HG02852 (cell line): ENCODE data around the gene SLC9A5.
A peak's percentile ranks its signal among the peaks of the same experiment; 100 is the strongest.

Source experiments
- ATAC-seq: cut with Tn5 transposase; IDR thresholded peaks from one replicate; pipeline ENCODE4 v1.9.1; 2021; ENCODE audit warnings: mild to moderate bottlenecking, moderate library complexity; ENCODE audit not compliant: unreplicated experiment

SLC9A5 gene

GRCh38 chr16:67213197-67214019, 35.4 kb upstream of the SLC9A5 start:
- no peak for ATAC-seq

- no peak for ATAC-seq
Observed at GRCh38 chr16:67215706-67216105, 33.1 kb upstream of the SLC9A5 start.

DNA sequence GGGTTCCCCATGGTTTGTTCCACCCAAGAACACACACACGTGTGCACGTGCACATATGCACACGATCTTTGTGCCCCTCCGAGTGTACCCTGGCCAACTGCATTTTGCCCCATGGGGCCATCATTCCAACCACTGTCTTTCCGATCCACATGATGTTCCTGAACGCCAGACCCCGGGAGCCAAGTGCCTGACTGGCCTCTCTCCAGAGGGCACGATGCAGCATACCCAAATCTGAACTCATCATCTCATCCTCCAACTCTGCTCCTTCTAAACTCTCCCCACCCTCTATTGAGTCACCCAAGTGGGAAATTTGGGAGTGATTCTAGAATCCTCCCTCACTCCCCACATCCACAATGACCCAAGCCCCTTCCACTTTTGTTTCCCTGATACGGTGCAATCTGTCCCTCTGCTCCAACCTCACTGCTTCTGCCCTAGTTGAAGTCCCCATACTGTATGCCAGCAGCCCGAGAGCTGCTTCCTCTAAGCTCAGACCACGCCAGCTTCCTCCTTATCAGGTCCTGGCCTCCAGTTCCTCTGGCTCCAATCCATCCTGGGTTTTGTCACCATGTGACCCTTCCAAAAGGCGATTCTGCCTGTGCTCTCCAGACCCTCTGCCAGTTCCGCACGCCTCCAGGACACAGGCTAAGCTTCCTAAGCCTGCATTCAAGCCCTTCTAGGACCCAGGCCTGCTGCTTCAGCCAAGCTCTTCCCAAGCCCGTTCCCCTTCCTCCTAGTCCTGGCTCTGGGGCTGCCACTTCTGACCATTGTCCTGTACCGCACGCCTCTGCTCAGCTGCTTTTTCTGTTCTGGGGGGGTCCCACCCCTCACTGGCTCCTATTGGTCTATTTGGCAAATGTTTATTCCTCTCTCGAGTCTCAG, 31.9 kb upstream of the SLC9A5 start:
- no peak for ATAC-seq

DNA sequence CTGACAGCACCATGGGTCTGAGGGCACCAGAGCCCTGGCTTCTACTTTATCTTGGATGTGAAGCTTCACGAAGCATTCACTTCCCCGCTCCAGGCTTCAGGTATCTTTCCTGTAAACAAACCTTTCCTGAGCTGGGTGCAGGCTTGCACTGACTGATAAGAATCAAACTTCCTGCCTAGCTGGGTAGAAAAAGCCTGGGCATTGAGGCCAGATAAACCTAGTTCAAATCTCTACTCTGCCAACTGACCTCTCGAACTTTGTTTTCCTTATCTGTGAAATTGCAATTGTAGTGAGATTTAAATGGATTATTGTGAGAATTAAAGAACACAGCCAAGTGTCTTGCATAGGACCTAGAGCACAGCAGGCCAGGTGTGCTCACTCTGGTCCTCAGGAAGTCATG, 24.8 kb upstream of the SLC9A5 start:
- ATAC-seq = no peak

GRCh38 chr16:67226295-67226803, 22.4 kb upstream of the SLC9A5 start:
- no peak for ATAC-seq

GRCh38 chr16:67226804-67227566, 21.8 kb upstream of the SLC9A5 start, which contains the start of gene TMEM208:
Gene TMEM208 (plus strand): TSS chr16:67227130. CDS start chr16:67227219, 89 bp downstream.
- peak; percentile 93 for ATAC-seq

GRCh38 chr16:67227567-67227921, 21.2 kb upstream of the SLC9A5 start:
- ATAC-seq = no peak

GRCh38 chr16:67228034-67228785, 20.6 kb upstream of the SLC9A5 start:
- no peak for ATAC-seq

DNA sequence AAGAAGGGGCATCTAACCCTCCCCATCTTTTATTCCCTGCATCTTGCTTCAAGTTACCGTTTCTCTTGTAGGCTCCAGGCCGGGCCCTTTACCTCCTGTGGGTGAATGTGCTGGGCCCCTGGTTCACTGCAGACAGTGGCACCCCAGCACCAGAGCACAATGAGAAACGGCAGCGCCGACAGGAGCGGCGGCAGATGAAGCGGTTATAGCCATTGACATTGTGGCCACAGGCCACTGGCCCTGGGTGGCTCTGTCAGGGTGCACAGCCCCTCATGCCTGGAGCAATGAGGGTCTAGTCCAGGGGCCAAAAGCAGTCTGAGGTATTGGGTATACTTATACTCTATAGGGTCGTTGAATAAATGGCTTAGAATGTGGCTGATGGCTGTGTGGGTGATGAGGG, 19.9 kb upstream of the SLC9A5 start:
- no peak for ATAC-seq

GRCh38 chr16:67229906-67230808, 18.6 kb upstream of the SLC9A5 start:
- no peak for ATAC-seq

GRCh38 chr16:67230809-67231660, 17.7 kb upstream of the SLC9A5 start:
- ATAC-seq = no peak

DNA sequence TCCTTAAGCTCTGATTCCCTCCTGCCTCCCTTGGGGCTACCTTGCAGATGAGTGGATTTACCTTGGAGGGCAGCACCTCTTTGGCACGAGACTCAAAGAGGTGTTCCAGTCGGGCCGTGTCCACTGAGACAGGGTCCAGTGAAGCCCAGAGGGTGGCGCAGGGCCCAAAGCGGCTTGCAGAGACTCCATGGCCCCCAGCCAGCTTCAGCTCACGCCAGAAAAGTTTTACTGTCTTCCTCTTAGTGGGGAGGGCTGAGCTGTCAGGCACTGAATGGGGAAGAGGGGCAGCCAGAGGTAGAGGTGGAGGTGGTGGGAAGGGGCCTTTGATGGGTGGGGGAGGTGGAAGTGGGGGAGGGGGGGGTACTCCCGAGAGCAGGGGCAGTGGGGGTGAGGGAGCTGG, 15.2 kb upstream of the SLC9A5 start:
- no peak for ATAC-seq

DNA sequence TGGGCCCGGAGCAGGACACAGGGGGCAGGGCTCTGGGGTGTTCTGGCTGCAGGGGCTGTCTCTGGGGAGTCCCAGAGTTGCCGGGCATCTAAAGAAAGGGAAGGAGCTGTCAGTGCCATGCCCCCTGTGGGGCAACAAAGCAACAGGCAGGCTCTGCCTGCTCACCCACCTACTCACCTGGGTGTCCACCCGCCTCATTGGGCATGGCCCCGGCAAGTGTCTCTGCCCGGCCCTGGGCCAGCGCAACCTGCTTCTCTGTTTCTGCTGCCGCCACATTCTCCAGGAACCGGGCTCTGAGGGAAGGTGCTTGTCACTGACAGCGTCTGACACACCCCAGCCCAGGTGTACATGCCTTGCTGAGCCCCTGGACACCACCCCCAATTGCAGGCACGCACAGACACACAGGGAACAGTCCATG, 14.6 kb upstream of the SLC9A5 start:
- no peak for ATAC-seq

DNA sequence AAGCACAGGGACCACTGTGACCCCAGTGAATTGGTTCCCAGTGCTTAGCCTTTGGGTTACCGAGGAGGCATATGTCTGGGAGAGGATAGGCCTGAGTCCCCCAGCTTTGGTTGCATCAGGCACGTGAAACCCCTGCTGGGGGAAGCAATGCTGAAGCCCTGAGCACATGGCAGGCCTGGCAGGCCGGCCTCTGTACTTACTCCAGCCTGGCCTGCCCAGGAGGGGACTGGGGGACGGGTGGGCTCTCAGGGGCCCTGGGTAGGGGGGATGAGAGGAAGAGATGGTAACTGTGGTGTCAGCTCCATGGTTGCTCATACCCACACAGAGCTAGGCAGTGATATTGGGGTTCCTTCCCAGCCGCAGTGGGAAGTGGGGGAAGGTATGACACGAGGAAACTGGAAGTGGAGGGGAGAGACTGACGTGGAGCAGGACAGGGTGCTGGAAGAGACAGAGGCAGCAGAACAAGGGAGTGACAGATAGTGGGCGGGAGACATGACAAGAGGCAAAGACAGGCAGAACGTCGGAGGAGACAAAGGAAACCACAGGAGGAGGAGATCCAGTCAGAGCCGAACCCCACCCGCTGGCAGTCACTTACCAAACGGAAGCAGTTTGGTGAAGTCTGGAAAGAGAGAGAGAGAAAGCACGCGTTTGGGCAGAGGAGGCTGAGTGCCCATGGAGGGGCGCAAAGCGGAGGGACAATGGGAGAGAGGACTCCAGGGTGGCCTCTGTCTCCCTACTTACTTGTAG, 12.8 kb upstream of the SLC9A5 start:
- ATAC-seq = no peak

DNA sequence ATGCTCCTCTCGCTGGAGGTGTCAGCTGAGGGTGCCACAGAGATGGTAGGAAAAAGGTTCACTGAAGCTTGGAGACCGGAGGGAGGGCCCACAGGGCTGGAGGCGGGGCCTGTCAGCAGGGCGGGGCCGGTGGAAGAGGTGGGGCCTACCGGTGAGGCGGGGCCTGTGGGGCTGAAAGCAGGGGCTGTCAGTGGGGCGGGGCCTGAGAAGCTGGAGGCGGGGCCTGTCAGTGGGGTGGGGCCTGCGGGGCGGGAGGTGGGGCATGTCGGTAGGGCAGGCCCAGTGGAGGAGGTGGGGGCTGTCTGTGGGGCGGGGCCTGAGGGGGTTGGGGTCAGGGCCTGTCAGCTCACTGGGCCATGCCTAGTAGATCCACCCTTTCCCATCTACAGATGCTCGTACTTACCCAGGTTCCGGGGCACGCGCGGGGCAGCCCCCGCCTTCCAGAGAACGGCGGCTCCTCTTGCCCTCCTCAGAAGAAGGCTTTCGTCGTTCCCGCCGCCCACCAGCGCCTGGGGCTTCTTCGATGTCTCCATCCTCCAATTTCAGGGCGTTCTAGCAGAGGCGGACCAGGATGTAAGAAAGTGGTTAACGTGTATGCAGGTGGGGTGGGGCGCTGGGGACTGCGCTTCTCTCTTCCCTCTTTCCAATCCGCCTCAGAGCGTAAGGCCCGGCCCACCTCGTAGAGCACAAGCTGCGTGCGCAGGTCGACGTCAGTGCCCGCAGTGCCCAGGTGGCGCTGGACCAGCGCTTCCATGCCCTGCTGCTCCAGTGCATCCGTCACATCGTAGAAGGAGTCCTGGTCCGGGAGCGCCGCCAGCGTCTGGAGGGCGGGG, 12.0 kb upstream of the SLC9A5 start:
- ATAC-seq = no peak

- ATAC-seq = no peak
Observed at GRCh38 chr16:67237396-67238277, 11.1 kb upstream of the SLC9A5 start.
